ENCODE results near the gene OR6B1. TPM values are rescaled to one million over a fixed set of nuclear protein-coding genes. Genes with fewer than 3 reads are reported as not detected.

The OR6B1 gene
- polyA plus RNA-seq, 1 donor from 2014 or later, result not detected

DNA sequence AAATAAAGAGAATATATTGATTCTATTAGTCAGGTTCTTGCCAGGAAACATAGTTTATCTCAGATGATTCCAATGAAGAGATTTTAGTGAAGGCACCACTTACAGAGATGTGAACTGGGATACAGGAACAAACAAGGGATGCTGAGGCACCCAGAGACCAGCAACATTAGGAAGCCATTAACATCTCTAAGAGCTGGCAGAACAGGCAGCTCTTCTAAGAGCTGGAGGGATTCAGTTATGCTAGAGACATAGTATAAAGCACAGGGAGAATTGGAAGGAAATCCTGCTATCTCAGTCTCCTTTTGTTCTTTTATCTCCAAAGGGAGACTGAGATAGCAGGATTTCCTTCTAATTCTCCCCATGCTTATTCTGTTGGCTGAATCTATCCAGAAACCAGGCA lies 22.0 kb downstream of the OR6B1 start:
- no peaks in the 10 kb centered on the region for H3K27me3 ChIP-seq (ENCODE audit: insufficient read depth, low read depth, low read length)

GRCh38 chr7:144023171-144023827 lies 23.2 kb downstream of the OR6B1 start:
- no peak overlapping the region for H3K9ac ChIP-seq (ENCODE audit: low read length)
- H3K36me3 ChIP-seq (ENCODE audit: insufficient read depth, low read length), result no peaks in the 10 kb centered on the region
- H3K4me2 ChIP-seq (ENCODE audit: low read length), result no peak overlapping the region
- H4K20me1 ChIP-seq (ENCODE audit: insufficient read depth), result no peaks in the 10 kb centered on the region
- H3K9me2 ChIP-seq (ENCODE audit: insufficient read depth, low read length), result no peaks in the 10 kb centered on the region
- H3K9me3 ChIP-seq (ENCODE audit: low read length), result no peaks in the 10 kb centered on the region
- no peak overlapping the region for H3K27ac ChIP-seq (ENCODE audit: low read length)
- no peak overlapping the region for H3K4me3 ChIP-seq (ENCODE audit: low read length)
- no peaks in the 10 kb centered on the region for H3K27me3 ChIP-seq (ENCODE audit: insufficient read depth, low read depth, low read length)
- H3F3A ChIP-seq (ENCODE audit: insufficient read depth, low read length, poor library complexity, severe bottlenecking), result no peaks in the 10 kb centered on the region
- no peak overlapping the region for H2AFZ ChIP-seq (ENCODE audit: low read depth, low read length)
- no peaks in the 10 kb centered on the region for H3K79me2 ChIP-seq (replicated peaks; ENCODE audit: insufficient read depth, low read length)
- no peak for TF ChIP-seq TAF1 (IDR thresholded peaks at IDR 0.05; ENCODE audit: low read depth)
- TF ChIP-seq SMC3 (conservative IDR thresholded peaks at IDR 0.05; ENCODE audit: poor library complexity), result no peak
- no peak for TF ChIP-seq EP300 (conservative IDR thresholded peaks at IDR 0.05; ENCODE audit: poor library complexity, severe bottlenecking)
- TF ChIP-seq CTCF (IDR thresholded peaks at IDR 0.05; ENCODE audit: poor library complexity, severe bottlenecking), result no peak
- TF ChIP-seq MXI1 (conservative IDR thresholded peaks at IDR 0.05; ENCODE audit: poor library complexity, severe bottlenecking), result no peak
- no peak for TF ChIP-seq RAD21 (conservative IDR thresholded peaks at IDR 0.05)
- TF ChIP-seq POLR2AphosphoS5 (IDR thresholded peaks at IDR 0.05), result no peak
- TF ChIP-seq EZH2 (IDR thresholded peaks at IDR 0.05; ENCODE audit: borderline replicate concordance, insufficient read depth, low read length, poor library complexity, severe bottlenecking), result no peak

More for the DNA sequence above, 22.0 kb downstream of the OR6B1 start:
- no peaks in the 10 kb centered on the region for H4K20me1 ChIP-seq (ENCODE audit: insufficient read depth)
- no peaks in the 10 kb centered on the region for H3K79me2 ChIP-seq (replicated peaks; ENCODE audit: insufficient read depth, low read length)
- no peaks in the 10 kb centered on the region for H3F3A ChIP-seq (ENCODE audit: insufficient read depth, low read length, poor library complexity, severe bottlenecking)
- no peak overlapping the region for H2AFZ ChIP-seq (ENCODE audit: low read depth, low read length)
- no peak overlapping the region for H3K9ac ChIP-seq (ENCODE audit: low read length)
- no peaks in the 10 kb centered on the region for H3K36me3 ChIP-seq (ENCODE audit: insufficient read depth, low read length)
- no peak for TF ChIP-seq RAD21 (conservative IDR thresholded peaks at IDR 0.05)
- TF ChIP-seq POLR2AphosphoS5 (IDR thresholded peaks at IDR 0.05), result no peak
- TF ChIP-seq, protein P1, sequence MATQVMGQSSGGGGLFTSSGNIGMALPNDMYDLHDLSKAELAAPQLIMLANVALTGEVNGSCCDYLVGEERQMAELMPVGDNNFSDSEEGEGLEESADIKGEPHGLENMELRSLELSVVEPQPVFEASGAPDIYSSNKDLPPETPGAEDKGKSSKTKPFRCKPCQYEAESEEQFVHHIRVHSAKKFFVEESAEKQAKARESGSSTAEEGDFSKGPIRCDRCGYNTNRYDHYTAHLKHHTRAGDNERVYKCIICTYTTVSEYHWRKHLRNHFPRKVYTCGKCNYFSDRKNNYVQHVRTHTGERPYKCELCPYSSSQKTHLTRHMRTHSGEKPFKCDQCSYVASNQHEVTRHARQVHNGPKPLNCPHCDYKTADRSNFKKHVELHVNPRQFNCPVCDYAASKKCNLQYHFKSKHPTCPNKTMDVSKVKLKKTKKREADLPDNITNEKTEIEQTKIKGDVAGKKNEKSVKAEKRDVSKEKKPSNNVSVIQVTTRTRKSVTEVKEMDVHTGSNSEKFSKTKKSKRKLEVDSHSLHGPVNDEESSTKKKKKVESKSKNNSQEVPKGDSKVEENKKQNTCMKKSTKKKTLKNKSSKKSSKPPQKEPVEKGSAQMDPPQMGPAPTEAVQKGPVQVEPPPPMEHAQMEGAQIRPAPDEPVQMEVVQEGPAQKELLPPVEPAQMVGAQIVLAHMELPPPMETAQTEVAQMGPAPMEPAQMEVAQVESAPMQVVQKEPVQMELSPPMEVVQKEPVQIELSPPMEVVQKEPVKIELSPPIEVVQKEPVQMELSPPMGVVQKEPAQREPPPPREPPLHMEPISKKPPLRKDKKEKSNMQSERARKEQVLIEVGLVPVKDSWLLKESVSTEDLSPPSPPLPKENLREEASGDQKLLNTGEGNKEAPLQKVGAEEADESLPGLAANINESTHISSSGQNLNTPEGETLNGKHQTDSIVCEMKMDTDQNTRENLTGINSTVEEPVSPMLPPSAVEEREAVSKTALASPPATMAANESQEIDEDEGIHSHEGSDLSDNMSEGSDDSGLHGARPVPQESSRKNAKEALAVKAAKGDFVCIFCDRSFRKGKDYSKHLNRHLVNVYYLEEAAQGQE (IDR thresholded peaks at IDR 0.05; ENCODE audit: borderline replicate concordance), result no peak
- no peak for TF ChIP-seq EZH2 (IDR thresholded peaks at IDR 0.05; ENCODE audit: borderline replicate concordance, insufficient read depth, low read length, poor library complexity, severe bottlenecking)
- TF ChIP-seq TAF1 (IDR thresholded peaks at IDR 0.05; ENCODE audit: low read depth), result no peak
- TF ChIP-seq CTCF (IDR thresholded peaks at IDR 0.05; ENCODE audit: poor library complexity, severe bottlenecking), result no peak
- TF ChIP-seq SMC3 (conservative IDR thresholded peaks at IDR 0.05; ENCODE audit: poor library complexity), result no peak
- no peak for TF ChIP-seq MXI1 (conservative IDR thresholded peaks at IDR 0.05; ENCODE audit: poor library complexity, severe bottlenecking)
- no peak for TF ChIP-seq EP300 (conservative IDR thresholded peaks at IDR 0.05; ENCODE audit: poor library complexity, severe bottlenecking)
- no peak overlapping the region for H3K4me3 ChIP-seq (ENCODE audit: low read length)
- H3K4me2 ChIP-seq (ENCODE audit: low read length), result no peak overlapping the region
- no peaks in the 10 kb centered on the region for H3K9me2 ChIP-seq (ENCODE audit: insufficient read depth, low read length)
- H3K9me3 ChIP-seq (ENCODE audit: low read length), result no peaks in the 10 kb centered on the region
- no peak overlapping the region for H3K27ac ChIP-seq (ENCODE audit: low read length)

Data from neural cell (in vitro differentiated cells).